GM19324 (cell line): Measurements from ENCODE around the gene MPIG6B.
"Not testable (repeated sequence)": the region's sequence is repeated elsewhere in the genome, so short reads cannot be mapped to it uniquely, and the experiment has no call there.

Source experiments
- ATAC-seq: cut with Tn5 transposase; IDR thresholded peaks from one replicate; pipeline ENCODE4 v1.9.1; 2021; ENCODE audit warnings: mild to moderate bottlenecking, moderate library complexity; ENCODE audit not compliant: unreplicated experiment, low FRiP score

The MPIG6B gene

GRCh38 chr6:31700740-31701401, 22.3 kb upstream of the MPIG6B start:
- ATAC-seq, result no peak

- no peak for ATAC-seq
Observed at GRCh38 chr6:31701666-31702404, 21.3 kb upstream of the MPIG6B start.

GRCh38 chr6:31702405-31702818, 20.8 kb upstream of the MPIG6B start:
- ATAC-seq, result no peak

GRCh38 chr6:31702819-31703716, 20.1 kb upstream of the MPIG6B start, which contains the start of gene ABHD16A:
Gene ABHD16A (minus strand): TSS chr6:31703324. CDS start chr6:31703281, 43 bp downstream.
- ATAC-seq, result peak; percentile 79

GRCh38 chr6:31705931-31706330, 17.2 kb upstream of the MPIG6B start:
- no peak for ATAC-seq

- no peak for ATAC-seq
Observed at GRCh38 chr6:31706599-31706998, 16.6 kb upstream of the MPIG6B start, which contains the start of gene LY6G6F. Gene LY6G6F (plus strand): TSS chr6:31706866. CDS start chr6:31706907, 41 bp downstream.

GRCh38 chr6:31707701-31708100, 15.5 kb upstream of the MPIG6B start:
- ATAC-seq, result no peak

- ATAC-seq, result no peak
Observed at GRCh38 chr6:31708224-31708623, 14.9 kb upstream of the MPIG6B start.

- not testable (repeated sequence) for ATAC-seq
Observed at GRCh38 chr6:31709157-31709556, 14.0 kb upstream of the MPIG6B start.

- ATAC-seq, result no peak
Observed at GRCh38 chr6:31710523-31711219, 12.5 kb upstream of the MPIG6B start.

GRCh38 chr6:31711233-31711632, 11.9 kb upstream of the MPIG6B start:
- ATAC-seq, result no peak

GRCh38 chr6:31712296-31712695, 10.9 kb upstream of the MPIG6B start:
- no peak for ATAC-seq

GRCh38 chr6:31713465-31713864, 9.7 kb upstream of the MPIG6B start:
- ATAC-seq, result no peak

- ATAC-seq, result no peak
Observed at GRCh38 chr6:31713991-31714684, 9.0 kb upstream of the MPIG6B start.

GRCh38 chr6:31715022-31715958, 7.9 kb upstream of the MPIG6B start, which contains the start of gene LY6G6D:
Gene LY6G6D (plus strand): TSS chr6:31715348. CDS start chr6:31715356, 8 bp downstream.
- ATAC-seq, result no peak

- no peak for ATAC-seq
Observed at GRCh38 chr6:31717499-31718222, 5.5 kb upstream of the MPIG6B start.

- no peak for ATAC-seq
Observed at GRCh38 chr6:31718265-31718664, 4.9 kb upstream of the MPIG6B start.

GRCh38 chr6:31719001-31719400, 4.2 kb upstream of the MPIG6B start:
- ATAC-seq, result no peak
